IMR-90 (cell line): Measurements from ENCODE around the gene CDKL5. TPM values are rescaled to one million over a fixed set of nuclear protein-coding genes. Genes with fewer than 3 reads are reported as not detected.

Experiments used
- ATAC-seq: fragments of 200-7000 bp; cut with Tn5 transposase; 2 replicates; pipeline ENCODE4 v1.9.1; 2020; ENCODE audit warnings: low read depth, mild to moderate bottlenecking, moderate library complexity
- BruUV-seq: library from RNA; stranded (reverse); fragments of 400-500 nt; replicated peaks from 2 replicates; lab custom pipeline; 2021; lab: Mats Ljungman, UMichigan
- CTCF ChIA-PET: fragments of 300-600 bp; formaldehyde crosslinking; extraction: SDS; loops from one replicate; lab custom pipeline; 2021; ENCODE audit warnings: antibody characterized with exemption; lab: Yijun Ruan, JAX
- POLR2A ChIA-PET: fragments of 300-600 bp; sonication (Branson Sonifier 250); formaldehyde crosslinking; loops from one replicate; lab custom pipeline; 2022; ENCODE audit warnings: antibody characterized with exemption; ENCODE audit not compliant: unreplicated experiment; lab: Charles Lee
- DNase-seq: peaks from one replicate; pipeline ENCODE4 v3.0.0; 2013
- H2AFZ ChIP-seq: replicated peaks from 2 replicates; pipeline ENCODE3; 2013; ENCODE audit warnings: low read length, mild to moderate bottlenecking; ENCODE audit not compliant: poor library complexity
- H2AK5ac ChIP-seq: 2 replicates; pipeline ENCODE4 v1.6.1; 2013; ENCODE audit warnings: low read depth, low read length, inconsistent platforms
- H2AK9ac ChIP-seq: replicated peaks from 2 replicates; pipeline ENCODE3; 2013; ENCODE audit warnings: mild to moderate bottlenecking, low read depth, low read length, moderate library complexity; ENCODE audit not compliant: poor library complexity
- H2BK120ac ChIP-seq: 2 replicates; pipeline ENCODE4 v1.6.1; 2013; ENCODE audit warnings: low read depth, low read length, inconsistent platforms
- H2BK15ac ChIP-seq: 3 replicates; pipeline ENCODE4 v1.6.1; 2013; ENCODE audit warnings: low read depth, low read length, inconsistent platforms
- H2BK20ac ChIP-seq: 2 replicates; pipeline ENCODE4 v1.6.1; 2013; ENCODE audit warnings: low read depth, mild to moderate bottlenecking, inconsistent platforms, low read length, moderate library complexity
- H2BK5ac ChIP-seq: 2 replicates; pipeline ENCODE4 v1.6.1; 2013; ENCODE audit warnings: mild to moderate bottlenecking, low read depth, low read length, inconsistent platforms; ENCODE audit not compliant: poor library complexity, severe bottlenecking
- H3K14ac ChIP-seq: replicated peaks from 2 replicates; pipeline ENCODE4 v1.6.1; 2013; ENCODE audit warnings: low read depth, low read length, inconsistent platforms
- H3K18ac ChIP-seq: 2 replicates; pipeline ENCODE4 v1.6.1; 2013; ENCODE audit warnings: low read depth, low read length, control low read depth
- H3K23ac ChIP-seq: 2 replicates; pipeline ENCODE4 v1.6.1; 2013; ENCODE audit warnings: low read depth, low read length, inconsistent platforms
- H3K27ac ChIP-seq: 2 replicates; pipeline ENCODE4 v1.5.1; 2013; ENCODE audit warnings: mild to moderate bottlenecking, control low read depth, low read length; ENCODE audit not compliant: insufficient read depth
- H3K27me3 ChIP-seq: 2 replicates; pipeline ENCODE4 v1.6.1; 2013; ENCODE audit warnings: low read length; ENCODE audit not compliant: control insufficient read depth, insufficient read depth
- H3K36me3 ChIP-seq: 2 replicates; pipeline ENCODE4 v1.6.1; 2013; ENCODE audit warnings: low read length, mixed read lengths; ENCODE audit not compliant: control insufficient read depth, insufficient read depth
- H3K4ac ChIP-seq: 2 replicates; pipeline ENCODE4 v1.6.1; 2013; ENCODE audit warnings: low read depth, low read length, inconsistent platforms
- H3K4me1 ChIP-seq: 2 replicates; pipeline ENCODE4 v1.6.1; 2013; ENCODE audit warnings: low read length, mixed read lengths; ENCODE audit not compliant: control insufficient read depth, insufficient read depth
- H3K4me2 ChIP-seq: 2 replicates; pipeline ENCODE4 v1.6.1; 2013; ENCODE audit warnings: low read depth, mild to moderate bottlenecking, control low read depth, low read length, moderate library complexity
- H3K4me3 ChIP-seq: 2 replicates; pipeline ENCODE4 v1.5.1; 2013; ENCODE audit warnings: low read depth, mild to moderate bottlenecking, control low read depth, low read length, moderate library complexity; ENCODE audit not compliant: insufficient read depth
- H3K56ac ChIP-seq: 2 replicates; pipeline ENCODE4 v1.6.1; 2013; ENCODE audit warnings: low read length, inconsistent platforms; ENCODE audit not compliant: insufficient read depth; ENCODE audit errors: extremely low read depth
- H3K79me1 ChIP-seq, 2 experiments: 2 replicates each; pipeline ENCODE4 v1.6.1; 2013; ENCODE audit warnings: low read length in 2 of 2, inconsistent platforms in 1 of 2, low read depth in 1 of 2
- H3K9ac ChIP-seq: 2 replicates; pipeline ENCODE4 v1.6.1; 2013; ENCODE audit warnings: low read depth, low read length, control low read depth
- H3K9me1 ChIP-seq: 2 replicates; pipeline ENCODE4 v1.6.1; 2013; ENCODE audit warnings: low read length, inconsistent platforms; ENCODE audit not compliant: insufficient read depth
- H3K9me3 ChIP-seq: 2 replicates; pipeline ENCODE4 v1.6.1; 2013; ENCODE audit warnings: low read length; ENCODE audit not compliant: control insufficient read depth, insufficient read depth
- H4K20me1 ChIP-seq: 2 replicates; pipeline ENCODE4 v1.6.1; 2013; ENCODE audit warnings: low read length, inconsistent platforms; ENCODE audit not compliant: insufficient read depth
- H4K5ac ChIP-seq: 2 replicates; pipeline ENCODE4 v1.6.1; 2013; ENCODE audit warnings: mild to moderate bottlenecking, low read depth, low read length, control low read depth
- H4K8ac ChIP-seq, 2 experiments: 2 replicates each; pipeline ENCODE4 v1.6.1; 2013; ENCODE audit warnings: low read depth in 2 of 2, low read length in 2 of 2, control low read depth in 1 of 2, inconsistent platforms in 1 of 2
- H4K91ac ChIP-seq: 2 replicates; pipeline ENCODE4 v1.6.1; 2013; ENCODE audit warnings: low read depth, low read length, inconsistent platforms; ENCODE audit not compliant: insufficient read depth
- BHLHE40 ChIP-seq: fragments of 150-350 bp; IDR thresholded peaks from 2 replicates; pipeline ENCODE4 v1.6.1; 2016; ENCODE audit warnings: mild to moderate bottlenecking, low read depth, low read length
- CEBPB ChIP-seq: IDR thresholded peaks from 2 replicates; pipeline ENCODE4 v1.6.1; 2012; ENCODE audit warnings: low read depth, low read length, improper control_type of control experiment
- CHD1 ChIP-seq: IDR thresholded peaks from 2 replicates; pipeline ENCODE4 v1.6.1; 2012; ENCODE audit warnings: low read depth, low read length, improper control_type of control experiment
- FOS ChIP-seq: fragments of 150-350 bp; IDR thresholded peaks from 2 replicates; pipeline ENCODE4 v1.6.1; 2016; ENCODE audit warnings: low read depth, low read length
- MAFK ChIP-seq: IDR thresholded peaks from 2 replicates; pipeline ENCODE4 v1.6.1; 2012; ENCODE audit warnings: low read depth, low read length, improper control_type of control experiment
- MAZ ChIP-seq: IDR thresholded peaks from 2 replicates; pipeline ENCODE4 v1.6.1; 2012; ENCODE audit warnings: low read depth, mild to moderate bottlenecking, low read length, improper control_type of control experiment, moderate library complexity, borderline replicate concordance
- MXI1 ChIP-seq: IDR thresholded peaks from 2 replicates; pipeline ENCODE4 v1.6.1; 2012; ENCODE audit warnings: low read depth, mild to moderate bottlenecking, low read length, moderate library complexity, borderline replicate concordance
- NFE2L2 ChIP-seq: fragments of 150-350 bp; IDR thresholded peaks from 2 replicates; pipeline ENCODE4 v1.6.1; 2016; ENCODE audit warnings: low read depth, mild to moderate bottlenecking, low read length
- RAD21 ChIP-seq: IDR thresholded peaks from 2 replicates; pipeline ENCODE4 v1.6.1; 2012; ENCODE audit warnings: low read length, improper control_type of control experiment
- RCOR1 ChIP-seq: IDR thresholded peaks from 2 replicates; pipeline ENCODE4 v1.6.1; 2012; ENCODE audit warnings: mild to moderate bottlenecking, low read length, improper control_type of control experiment; ENCODE audit not compliant: insufficient replicate concordance
- RFX5 ChIP-seq: IDR thresholded peaks from 2 replicates; pipeline ENCODE4 v1.8.0; 2012; ENCODE audit warnings: low read depth, mild to moderate bottlenecking, low read length, moderate library complexity
- SMC3 ChIP-seq: fragments of 150-350 bp; IDR thresholded peaks from 2 replicates; pipeline ENCODE4 v1.6.1; 2016; ENCODE audit warnings: low read depth, mild to moderate bottlenecking, antibody characterized with exemption, low read length, moderate library complexity
- WGBS, 2 experiments: methylation state at CpG; one replicate each; pipeline versions ENCODE4 v1.1.5 to v1.1.7; 2013; ENCODE audit warnings: missing lambda C conversion rate in 2 of 2; ENCODE audit not compliant: insufficient read length in 1 of 2; ENCODE audit errors: extremely low coverage in 2 of 2; 5-methylcytosine and 5-hydroxymethylcytosine counted together
- dilution Hi-C: fragments of 300-500 bp; cut with HindIII; formaldehyde crosslinking; loops from one replicate; pipeline ENCODE4 v1.14.3; 2018; ENCODE audit warnings: low sequenced_read_pairs; ENCODE audit not compliant: unreplicated experiment
- in situ Hi-C: fragments of 300-500 bp; cut with MboI; formaldehyde crosslinking; loops from 3 replicates; pipeline ENCODE4 v1.14.3; 2019; ENCODE audit warnings: low sequenced_read_pairs, inconsistent platforms, mixed read lengths
- intact Hi-C: fragments of 100-400 bp; cut with micrococcal nuclease; formaldehyde crosslinking; loops from 2 replicates; pipeline ENCODE4 v1.10.0; 2022
- polyA plus RNA-seq, 3 experiments: library from polyadenylated mRNA; depleted of rRNA; stranded (reverse); fragments of >200 nt; gene quantifications; 2 replicates each; pipeline ENCODE4 v1.2.3, GENCODE V29; 2012; ENCODE audit warnings: low replicate concordance in 1 of 3
- total RNA-seq: library from RNA; depleted of rRNA; stranded (reverse); fragments of >200 nt; gene quantifications from 2 replicates; pipeline ENCODE4 v1.2.3, GENCODE V29; 2012
- TF ChIP-seq, protein P1 (sequence below): fragments of 150-350 bp; IDR thresholded peaks from 2 replicates; pipeline ENCODE4 v1.6.1; 2016; ENCODE audit warnings: low read depth, mild to moderate bottlenecking, low read length, moderate library complexity, borderline replicate concordance
- TF ChIP-seq, protein P2 (sequence below): fragments of 150-350 bp; IDR thresholded peaks from 2 replicates; pipeline ENCODE4 v1.6.1; 2017; ENCODE audit warnings: mild to moderate bottlenecking, antibody characterized with exemption, low read length, low read depth
- TF ChIP-seq, protein P3 (sequence below): conservative IDR thresholded peaks from 2 replicates; pipeline ENCODE4 v1.5.1; 2012; ENCODE audit warnings: mild to moderate bottlenecking, low read depth, low read length, improper control_type of control experiment

CDKL5 gene
- total and polyA plus RNA-seq, 2 of the 4 experiments (the other 2 are of a cell fraction), result 3.5 to 9.7 TPM

GRCh38 chrX:18545771-18546170, 120.4 kb downstream of the CDKL5 start:
- Histone ChIP-seq H3K56ac (no peak overlapping the region), H3K9me1 (no peaks in the 10 kb centered on the region; the same call in 1 of the 2 replicates), H3K14ac (no peak overlapping the region), H4K20me1 (no peaks in the 10 kb centered on the region), H2BK120ac (no peak overlapping the region), H3K79me1 (peaks cover 4 to 6% of the 10 kb centered on the region in 2 experiments; a peak in 1 of 4 replicates), H3K27ac (no peak overlapping the region), H3K4me1 (no peaks in the 10 kb centered on the region), H2BK20ac (no peak overlapping the region), H4K5ac (no peak overlapping the region), H2AK9ac (no peak overlapping the region), H3K18ac (no peak overlapping the region), H2BK15ac (no peak overlapping the region), H2AK5ac (no peak overlapping the region), H4K8ac (no peak overlapping the region), H3K4me3 (no peak overlapping the region), H3K23ac (no peak overlapping the region), H3K27me3 (no peaks in the 10 kb centered on the region), H2AFZ (no peak overlapping the region), H4K91ac (no peak overlapping the region), H2BK5ac (no peak overlapping the region), H3K9ac (no peak overlapping the region), H3K36me3 (no peaks in the 10 kb centered on the region), H3K9me3 (no peaks in the 10 kb centered on the region), H3K4ac (no peak overlapping the region), H3K4me2 (no peak overlapping the region)
- ChIA-PET CTCF (no interaction called here), POLR2A (no interaction called here)
- in situ Hi-C loops (no loop called here), dilution Hi-C loops (no loop called here), intact Hi-C loops (no loop called here)
- no peak for ATAC-seq
- TF ChIP-seq FOS (no peak), BHLHE40 (no peak), MXI1 (no peak), MAFK (no peak), MAZ (no peak), CEBPB (no peak), SMC3 (no peak), RCOR1 (no peak), CHD1 (no peak), RFX5 (no peak), NFE2L2 (no peak), RAD21 (no peak)
- TF ChIP-seq, protein P1, sequence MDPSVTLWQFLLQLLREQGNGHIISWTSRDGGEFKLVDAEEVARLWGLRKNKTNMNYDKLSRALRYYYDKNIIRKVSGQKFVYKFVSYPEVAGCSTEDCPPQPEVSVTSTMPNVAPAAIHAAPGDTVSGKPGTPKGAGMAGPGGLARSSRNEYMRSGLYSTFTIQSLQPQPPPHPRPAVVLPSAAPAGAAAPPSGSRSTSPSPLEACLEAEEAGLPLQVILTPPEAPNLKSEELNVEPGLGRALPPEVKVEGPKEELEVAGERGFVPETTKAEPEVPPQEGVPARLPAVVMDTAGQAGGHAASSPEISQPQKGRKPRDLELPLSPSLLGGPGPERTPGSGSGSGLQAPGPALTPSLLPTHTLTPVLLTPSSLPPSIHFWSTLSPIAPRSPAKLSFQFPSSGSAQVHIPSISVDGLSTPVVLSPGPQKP, result no peak
- TF ChIP-seq, protein P2, sequence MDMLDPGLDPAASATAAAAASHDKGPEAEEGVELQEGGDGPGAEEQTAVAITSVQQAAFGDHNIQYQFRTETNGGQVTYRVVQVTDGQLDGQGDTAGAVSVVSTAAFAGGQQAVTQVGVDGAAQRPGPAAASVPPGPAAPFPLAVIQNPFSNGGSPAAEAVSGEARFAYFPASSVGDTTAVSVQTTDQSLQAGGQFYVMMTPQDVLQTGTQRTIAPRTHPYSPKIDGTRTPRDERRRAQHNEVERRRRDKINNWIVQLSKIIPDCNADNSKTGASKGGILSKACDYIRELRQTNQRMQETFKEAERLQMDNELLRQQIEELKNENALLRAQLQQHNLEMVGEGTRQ, result no peak
- TF ChIP-seq, protein P3, sequence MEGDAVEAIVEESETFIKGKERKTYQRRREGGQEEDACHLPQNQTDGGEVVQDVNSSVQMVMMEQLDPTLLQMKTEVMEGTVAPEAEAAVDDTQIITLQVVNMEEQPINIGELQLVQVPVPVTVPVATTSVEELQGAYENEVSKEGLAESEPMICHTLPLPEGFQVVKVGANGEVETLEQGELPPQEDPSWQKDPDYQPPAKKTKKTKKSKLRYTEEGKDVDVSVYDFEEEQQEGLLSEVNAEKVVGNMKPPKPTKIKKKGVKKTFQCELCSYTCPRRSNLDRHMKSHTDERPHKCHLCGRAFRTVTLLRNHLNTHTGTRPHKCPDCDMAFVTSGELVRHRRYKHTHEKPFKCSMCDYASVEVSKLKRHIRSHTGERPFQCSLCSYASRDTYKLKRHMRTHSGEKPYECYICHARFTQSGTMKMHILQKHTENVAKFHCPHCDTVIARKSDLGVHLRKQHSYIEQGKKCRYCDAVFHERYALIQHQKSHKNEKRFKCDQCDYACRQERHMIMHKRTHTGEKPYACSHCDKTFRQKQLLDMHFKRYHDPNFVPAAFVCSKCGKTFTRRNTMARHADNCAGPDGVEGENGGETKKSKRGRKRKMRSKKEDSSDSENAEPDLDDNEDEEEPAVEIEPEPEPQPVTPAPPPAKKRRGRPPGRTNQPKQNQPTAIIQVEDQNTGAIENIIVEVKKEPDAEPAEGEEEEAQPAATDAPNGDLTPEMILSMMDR, result no peak
- no CpG with 5 or more reads among the region's 2 CpGs for WGBS, 2 experiments
- BruUV-seq, result no TSS peak
- DNase-seq, result no peak
